GM12878 (cell line): ENCODE results near the gene CNN2. TPM values are rescaled to one million over a fixed set of nuclear protein-coding genes. Genes with fewer than 3 reads are reported as not detected.

ENCODE experiments used
- ATAC-seq: fragments of 200-7000 bp; cut with Tn5 transposase; 3 replicates; pipeline ENCODE4 v1.9.1; 2020; ENCODE audit warnings: mild to moderate bottlenecking, moderate library complexity
- BruUV-seq: library from RNA; stranded (reverse); fragments of 400-500 nt; replicated peaks from 2 replicates; lab custom pipeline; 2021; lab: Mats Ljungman, UMichigan
- CTCF ChIA-PET: fragments of 300-600 bp; sonication (Branson Sonifier 250); formaldehyde crosslinking; extraction: SDS; loops from one replicate; lab custom pipeline; 2021; ENCODE audit warnings: inconsistent platforms; lab: Yijun Ruan, JAX
- POLR2A ChIA-PET: fragments of 350-600 bp; formaldehyde crosslinking; extraction: SDS; loops from one replicate; lab custom pipeline; 2021; ENCODE audit warnings: inconsistent platforms; lab: Charles Lee
- RAD21 ChIA-PET: fragments of 300-600 bp; sonication (Branson Sonifier 250); formaldehyde crosslinking; loops from one replicate; lab custom pipeline; 2023; ENCODE audit warnings: antibody characterized with exemption; ENCODE audit not compliant: unreplicated experiment; lab: Charles Lee
- SMC1A ChIA-PET: fragments of 300-600 bp; sonication (Branson Sonifier 250); formaldehyde crosslinking; loops from one replicate; lab custom pipeline; 2023; ENCODE audit not compliant: unreplicated experiment, uncharacterized antibody; lab: Charles Lee
- DNase-seq: peaks from one replicate; pipeline ENCODE4 v3.0.0-alpha.2; 2011; ENCODE audit warnings: low read depth, low spot score
- FAIRE-seq: peaks from 3 replicates; lab custom pipeline; 2011; peaks lifted over from hg19 to GRCh38; lab: Jason Lieb, UNC
- H2AFZ ChIP-seq: 2 replicates; pipeline ENCODE4 v1.6.0; 2011; ENCODE audit warnings: low read depth, low read length, control low read depth; ENCODE audit not compliant: control insufficient read depth
- H3K27ac ChIP-seq: 2 replicates; pipeline ENCODE4 v1.5.1; 2011; ENCODE audit warnings: control low read depth; ENCODE audit not compliant: control insufficient read depth, insufficient read depth
- H3K27me3 ChIP-seq, 2 experiments: replicated peaks in 1 of 2; 2 replicates each; pipeline versions ENCODE4 v1.6.0 to v1.6.1; 2011; ENCODE audit warnings: low read length in 1 of 2; ENCODE audit not compliant: control insufficient read depth in 2 of 2, insufficient read depth in 2 of 2
- H3K36me3 ChIP-seq, 2 experiments: 2 replicates each; pipeline ENCODE4 v1.5.1; 2011; ENCODE audit warnings: low read length in 1 of 2; ENCODE audit not compliant: control insufficient read depth in 2 of 2, insufficient read depth in 2 of 2
- H3K4me1 ChIP-seq: 2 replicates; pipeline ENCODE4 v1.6.1; 2011; ENCODE audit warnings: mild to moderate bottlenecking, low read length, moderate library complexity, mixed read lengths; ENCODE audit not compliant: control insufficient read depth, insufficient read depth
- H3K4me2 ChIP-seq: 2 replicates; pipeline ENCODE4 v1.6.0; 2011; ENCODE audit warnings: control low read depth; ENCODE audit not compliant: control insufficient read depth, insufficient read depth
- H3K4me3 ChIP-seq: fragments of 200-600 bp; sonication (generic); 2 replicates; pipeline ENCODE4 v1.5.1; 2016
- H3K79me2 ChIP-seq: 2 replicates; pipeline ENCODE4 v1.6.0; 2011; ENCODE audit warnings: low read length; ENCODE audit not compliant: control insufficient read depth, insufficient read depth
- H3K9ac ChIP-seq: 2 replicates; pipeline ENCODE4 v1.8.0; 2011; ENCODE audit warnings: low read length, control low read depth, mixed read lengths; ENCODE audit not compliant: control insufficient read depth, insufficient read depth
- H3K9me3 ChIP-seq: replicated peaks from 3 replicates; pipeline ENCODE4 v1.5.1; 2011; ENCODE audit warnings: mild to moderate bottlenecking, low read length; ENCODE audit not compliant: control insufficient read depth, insufficient read depth
- H4K20me1 ChIP-seq: 2 replicates; pipeline ENCODE4 v1.6.0; 2011; ENCODE audit not compliant: control insufficient read depth, insufficient read depth
- BACH1 ChIP-seq: fragments of 450-650 bp; IDR thresholded peaks from 2 replicates; pipeline ENCODE4 v1.6.1; 2017; ENCODE audit warnings: mild to moderate bottlenecking, borderline replicate concordance
- CBFB ChIP-seq: IDR thresholded peaks from 2 replicates; pipeline ENCODE4 v1.6.1; 2016; ENCODE audit warnings: antibody characterized with exemption, low read depth
- CHD1 ChIP-seq: IDR thresholded peaks from 2 replicates; pipeline ENCODE4 v1.6.1; 2012; ENCODE audit warnings: low read depth, low read length, improper control_type of control experiment
- E4F1 ChIP-seq: fragments of 450-650 bp; IDR thresholded peaks from 2 replicates; pipeline ENCODE4 v1.6.1; 2018; ENCODE audit warnings: borderline replicate concordance, mild to moderate bottlenecking; ENCODE audit not compliant: partially characterized antibody
- MAX ChIP-seq: IDR thresholded peaks from 2 replicates; pipeline ENCODE4 v1.6.1; 2012; ENCODE audit warnings: low read depth, low read length, improper control_type of control experiment
- NKRF ChIP-seq: fragments of 450-650 bp; conservative IDR thresholded peaks from 2 replicates; pipeline ENCODE4 v1.6.1; 2017; ENCODE audit warnings: mild to moderate bottlenecking, moderate library complexity
- NR2F1 ChIP-seq: fragments of 450-650 bp; conservative IDR thresholded peaks from 2 replicates; pipeline ENCODE4 v1.6.1; 2017; ENCODE audit warnings: mild to moderate bottlenecking
- PAX5 ChIP-seq: IDR thresholded peaks from 2 replicates; pipeline ENCODE4 v1.6.1; 2011; ENCODE audit warnings: low read depth, low read length, borderline replicate concordance
- RAD21 ChIP-seq: IDR thresholded peaks from 2 replicates; pipeline ENCODE4 v1.6.1; 2011; ENCODE audit warnings: mild to moderate bottlenecking, low read depth, low read length, moderate library complexity; ENCODE audit not compliant: insufficient read depth
- RELB ChIP-seq: fragments of 450-650 bp; IDR thresholded peaks from 2 replicates; pipeline ENCODE4 v1.6.1; 2017; ENCODE audit warnings: low read depth, mild to moderate bottlenecking, moderate library complexity
- SIX5 ChIP-seq: IDR thresholded peaks from 2 replicates; pipeline ENCODE4 v1.6.1; 2011; ENCODE audit warnings: mild to moderate bottlenecking, low read depth, low read length, moderate library complexity; ENCODE audit not compliant: severe bottlenecking
- SMARCA5 ChIP-seq: fragments of 450-650 bp; IDR thresholded peaks from 2 replicates; pipeline ENCODE4 v1.6.1; 2017; ENCODE audit warnings: mild to moderate bottlenecking
- SPI1 ChIP-seq: IDR thresholded peaks from 2 replicates; pipeline ENCODE4 v1.6.1; 2011; ENCODE audit warnings: low read depth, mild to moderate bottlenecking, low read length, moderate library complexity, borderline replicate concordance; ENCODE audit not compliant: insufficient read depth
- USF1 ChIP-seq: IDR thresholded peaks from 2 replicates; pipeline ENCODE4 v1.6.1; 2011; ENCODE audit warnings: borderline replicate concordance, low read depth, mild to moderate bottlenecking, moderate library complexity, mixed read lengths, low read length; ENCODE audit not compliant: insufficient read depth; ENCODE audit errors: extremely low read length
- ZBED1 ChIP-seq: IDR thresholded peaks from 2 replicates; pipeline ENCODE4 v1.6.1; 2016; ENCODE audit warnings: borderline replicate concordance
- ZNF217 ChIP-seq: fragments of 450-650 bp; IDR thresholded peaks from 2 replicates; pipeline ENCODE4 v1.6.1; 2017; ENCODE audit warnings: antibody characterized with exemption, mild to moderate bottlenecking
- WGBS: methylation state at CpG from one replicate; pipeline ENCODE4 v1.1.6; 2016; ENCODE audit warnings: low lambda C conversion rate; ENCODE audit not compliant: insufficient replicate concordance, insufficient coverage; ENCODE audit errors: missing lambda C conversion rate; 5-methylcytosine and 5-hydroxymethylcytosine counted together
- in situ Hi-C: fragments of 300-500 bp; cut with MboI; formaldehyde crosslinking; loops from 9 replicates; pipeline ENCODE4 v1.14.3; 2018; ENCODE audit warnings: mixed read lengths
- intact Hi-C: fragments of 100-400 bp; cut with micrococcal nuclease; formaldehyde crosslinking; loops from one replicate; pipeline ENCODE4 v1.14.2; 2022; ENCODE audit not compliant: unreplicated experiment
- polyA plus RNA-seq, 11 experiments: library from polyadenylated mRNA; depleted of rRNA in 4 of 11; unstranded in 6 of 11; stranded (reverse) in 5 of 11; fragments of >200 nt; fragmentation: Nextera tagmentation in 4 of 11; fragmentation: Illumina TruSeq in 1 of 11; extraction: Ambion mirVana in 4 of 11; extraction: Trizol in 1 of 11; gene quantifications; 1 replicate in 1 of 11; 2 replicates in 10 of 11; pipeline versions ENCODE4 v1.2.1 to v1.2.3, GENCODE V29; 2011 to 2016; ENCODE audit warnings: inconsistent platforms in 2 of 11, missing spikeins in 2 of 11, low read depth in 1 of 11
- total RNA-seq, 4 experiments: library from RNA; depleted of rRNA in 3 of 4; stranded (reverse); fragments of >200 nt in 3 of 4; fragmentation: Illumina TruSeq in 1 of 4; extraction: Trizol in 1 of 4; gene quantifications; 2 replicates each; pipeline versions ENCODE4 v1.2.1 to v1.2.3, GENCODE V29; 2013 to 2021

Gene CNN2
- total and polyA plus RNA-seq, 10 of the 15 experiments (the other 5 are each of a cell fraction or from before 2014, with no cell fraction given), result 34.7 to 311 (median 172) TPM

GRCh38 chr19:1020868-1021425 lies 5.5 kb upstream of the CNN2 start, which contains the start of gene TMEM259:
TMEM259 (minus strand) TSS chr19:1021123; CDS start chr19:1020996, 127 bp downstream.
- Histone ChIP-seq H3K27ac (peak within 1 kb of the TSS; percentile 99), H2AFZ (peak within 1 kb of the TSS; percentile 95), H3K4me1 (peaks cover 30% of the 10 kb centered on the region), H3K36me3 (no peaks in the 10 kb centered on the region; a peak in 1 of 4 replicates), H4K20me1 (peaks cover 6% of the 10 kb centered on the region; the same call in 1 of the 2 replicates), H3K79me2 (peaks cover 52% of the 10 kb centered on the region), H3K4me3 (peak within 1 kb of the TSS; percentile 83), H3K27me3 (no peaks in the 10 kb centered on the region), H3K4me2 (peak within 1 kb of the TSS; percentile 75), H3K9ac (peak within 1 kb of the TSS; percentile 94), H3K9me3 (no peaks in the 10 kb centered on the region)
- SMC1A ChIA-PET, result interaction anchor here (1.4 kb wide), 1 partner anchor 93 kb away, joined by 3 read pairs; no protein-coding TSS in a partner anchor
- BruUV-seq, result no TSS peak
- FAIRE-seq (no peak), DNase-seq (peak; percentile 92), ATAC-seq (peak; percentile 86)
- CTCF ChIA-PET, result interaction anchor here (0.7 to 2.0 kb wide), 5 partner anchors 20 to 219 kb away, joined by 3 to 6 read pairs (median 3); no protein-coding TSS in a partner anchor
- in situ Hi-C loops (no loop called here), intact Hi-C loops (loop anchor here (1.0 to 2.0 kb wide), 2 partner anchors 48 to 82 kb away; partner anchors contain the start of gene GPX4)
- POLR2A ChIA-PET, result interaction anchor here (0.9 to 2.1 kb wide), 4 partner anchors 19 to 130 kb away, joined by 3 to 12 read pairs (median 4); partner anchors contain the start of genes ABCA7, ARHGAP45 and WDR18
- WGBS, result 2% methylated on average over 41 of the region's 68 CpGs
- RAD21 ChIA-PET, result interaction anchor here (1.8 kb wide), 1 partner anchor 47 kb away, joined by 6 read pairs; the partner anchor contains the start of gene ARHGAP45
- TF ChIP-seq SMARCA5 (peak; percentile 81), NKRF (peak; percentile 91), NR2F1 (peak; percentile 52), USF1 (no peak), CHD1 (no peak), MAX (no peak; the same call in 1 of the 2 replicates), PAX5 (no peak), RAD21 (no peak), SIX5 (peak; percentile 38), SPI1 (0 out of 2 replicates have a peak, but pooled peaks have one; percentile 7), RELB (no peak), ZNF217 (peak; percentile 69; the same call in 1 of the 2 replicates), CBFB (no peak), E4F1 (no peak), ZBED1 (no peak), BACH1 (peak; percentile 86)
